ENCODE data around the gene TMEM81.

The TMEM81 gene

DNA sequence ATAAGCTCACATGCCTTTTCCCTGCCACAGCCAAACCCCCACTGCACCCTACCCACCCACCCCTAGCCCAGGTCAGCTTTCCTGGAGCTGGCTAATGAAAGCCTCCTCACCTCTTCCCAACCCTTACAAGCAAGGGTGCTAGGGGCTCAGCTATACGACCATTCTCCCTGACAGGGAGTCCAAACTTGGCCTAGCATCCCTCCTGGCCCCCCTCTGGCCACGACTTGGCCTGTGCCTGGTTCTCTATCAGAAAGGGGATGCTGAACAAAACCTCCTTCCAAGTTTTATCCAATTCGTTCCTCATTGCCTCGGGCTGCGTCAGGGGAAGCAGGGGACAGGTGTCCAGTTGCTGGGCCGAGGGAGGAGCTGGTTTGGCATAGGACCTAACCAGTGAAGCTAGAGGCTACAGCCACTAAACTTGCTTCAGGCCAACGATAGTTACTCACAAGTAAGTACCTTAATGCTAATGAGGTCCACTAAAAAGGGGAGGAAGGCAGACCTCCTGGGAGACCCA, 8.6 kb downstream of the TMEM81 start:
- no peak for DNase-seq

- DNase-seq = no peak
These were observed 9.7 kb downstream of the TMEM81 start for GRCh38 chr1:205074513-205074912.

GRCh38 chr1:205074084-205074483, 10.2 kb downstream of the TMEM81 start:
- no peak for DNase-seq

GRCh38 chr1:205073511-205073910, 10.7 kb downstream of the TMEM81 start:
- DNase-seq = no peak

DNA sequence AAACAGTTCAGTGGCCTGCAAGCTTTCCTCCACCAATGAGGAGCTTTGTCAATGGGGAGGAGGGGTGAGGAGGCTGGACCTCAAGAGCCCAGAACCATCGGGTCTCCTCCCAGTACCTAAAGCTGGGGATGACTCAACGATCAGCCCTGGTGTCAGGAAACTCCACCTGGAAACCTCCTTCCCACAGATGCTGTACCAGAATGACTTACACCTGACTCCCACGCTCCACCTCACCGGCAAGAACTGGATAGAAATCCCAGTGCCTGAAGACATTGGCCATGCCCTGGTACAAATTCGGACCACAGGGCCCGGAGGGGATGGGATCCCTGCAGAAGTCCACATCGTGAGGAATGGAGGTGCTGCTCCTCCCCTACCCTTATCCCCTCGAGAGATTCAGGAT, 11.4 kb downstream of the TMEM81 start:
- no peak for DNase-seq

GRCh38 chr1:205072286-205072685, 12.0 kb downstream of the TMEM81 start:
- DNase-seq = no peak

DNA sequence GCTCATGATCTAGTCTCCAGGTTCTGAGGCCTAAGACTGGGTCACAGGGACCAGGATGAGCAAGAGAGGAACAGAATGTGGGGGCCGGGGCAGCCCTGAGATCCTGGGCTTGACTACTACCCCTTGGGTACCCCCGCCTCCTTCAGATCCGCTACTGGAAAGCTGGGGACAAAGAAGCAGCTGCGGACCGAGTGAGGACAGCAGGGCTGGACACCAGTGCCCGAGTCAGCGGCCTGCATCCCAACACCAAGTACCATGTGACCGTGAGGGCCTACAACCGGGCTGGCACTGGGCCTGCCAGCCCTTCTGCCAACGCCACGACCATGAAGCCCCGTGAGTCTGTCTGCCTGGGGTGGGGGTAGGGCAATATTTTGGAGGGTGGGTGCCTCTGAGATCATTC, 12.5 kb downstream of the TMEM81 start:
- no peak for DNase-seq

- DNase-seq = no peak
These were observed 13.2 kb downstream of the TMEM81 start for GRCh38 chr1:205071028-205071409.

GRCh38 chr1:205069371-205070125, 14.7 kb downstream of the TMEM81 start:
- DNase-seq = no peak

DNA sequence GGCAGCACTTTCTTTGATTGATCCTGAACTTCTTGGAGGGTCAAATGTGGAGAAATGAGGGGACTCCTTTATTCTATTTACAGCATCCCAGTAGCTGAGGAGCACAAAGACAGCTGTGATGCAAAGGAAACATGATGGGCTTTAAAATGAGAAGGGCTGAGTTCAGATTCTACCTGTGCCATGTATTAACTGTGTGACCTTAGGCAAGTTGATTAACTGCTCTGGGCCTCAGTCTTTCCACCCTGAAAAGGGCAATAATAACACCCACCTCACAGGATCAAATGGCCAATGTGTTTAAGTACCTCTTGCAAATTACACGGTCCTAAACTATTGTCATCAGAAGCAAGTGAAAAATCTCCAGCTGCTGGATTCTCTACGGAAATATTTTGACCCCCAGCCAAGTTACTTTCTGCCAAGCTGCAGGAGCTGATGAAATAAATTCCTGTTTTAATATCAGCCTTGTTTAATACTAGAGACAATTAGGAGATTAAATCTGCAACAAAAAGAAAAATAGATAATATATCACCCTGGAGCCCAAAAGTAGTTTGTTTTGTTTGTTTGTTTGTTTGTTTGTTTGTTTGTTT, 15.7 kb downstream of the TMEM81 start:
- DNase-seq = no peak

DNA sequence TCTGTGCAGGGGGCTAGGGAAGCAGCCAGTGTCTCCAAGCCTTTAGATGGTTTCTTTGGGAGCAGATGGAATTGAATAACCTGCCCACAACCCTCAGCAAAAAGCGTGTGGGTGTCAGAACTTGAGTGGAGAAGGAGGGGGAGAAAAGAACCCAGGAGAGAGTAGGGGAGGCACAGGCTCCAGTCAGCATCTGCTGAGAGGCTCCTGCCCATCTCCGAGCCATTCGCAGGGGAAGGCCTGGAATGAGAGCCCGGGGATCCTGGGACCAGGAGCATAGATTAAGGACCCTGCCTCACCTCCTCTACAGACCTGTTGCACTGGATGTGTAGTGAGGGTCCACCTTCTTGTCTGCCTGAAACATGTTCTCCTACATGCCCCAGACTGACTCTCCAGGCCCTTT, 16.3 kb downstream of the TMEM81 start:
- no peak for DNase-seq

- DNase-seq = no peak
These were observed 17.2 kb downstream of the TMEM81 start for GRCh38 chr1:205067031-205067430.

DNA sequence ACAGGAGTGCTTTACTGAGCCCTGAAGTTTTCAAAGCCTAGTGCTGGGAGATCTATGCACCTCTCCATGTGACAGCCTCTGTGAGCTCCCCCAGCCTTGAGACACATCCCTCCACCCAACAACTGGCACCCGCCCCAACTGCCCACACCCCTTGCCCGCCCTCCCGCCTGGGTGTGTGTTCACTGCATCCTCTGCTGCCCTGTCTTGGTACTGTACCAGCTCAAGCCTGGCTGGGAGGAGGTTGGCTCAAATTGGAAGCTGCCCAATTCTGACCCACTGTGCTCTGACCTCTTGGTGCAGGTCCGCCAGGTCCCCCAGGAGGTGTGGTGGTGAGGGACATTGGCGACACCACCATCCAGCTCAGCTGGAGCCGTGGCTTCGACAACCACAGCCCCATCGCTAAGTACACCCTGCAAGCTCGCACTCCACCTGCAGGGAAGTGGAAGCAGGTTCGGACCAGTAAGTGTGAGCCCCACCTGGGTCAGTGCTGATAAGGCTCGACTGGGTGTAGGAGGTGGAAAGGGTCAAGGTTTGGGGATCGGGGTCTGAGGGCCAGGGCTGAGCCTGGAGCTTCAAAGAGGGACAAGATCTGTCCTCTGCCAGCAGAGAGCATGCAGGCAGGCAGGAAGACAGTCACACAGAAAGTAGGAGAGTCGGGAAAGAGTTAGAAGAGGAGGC, 18.0 kb downstream of the TMEM81 start:
- no peak for DNase-seq

- DNase-seq = no peak
These were observed 18.6 kb downstream of the TMEM81 start for GRCh38 chr1:205065666-205066065.

- DNase-seq = no peak
These were observed 19.4 kb downstream of the TMEM81 start for GRCh38 chr1:205064741-205065316.

DNA sequence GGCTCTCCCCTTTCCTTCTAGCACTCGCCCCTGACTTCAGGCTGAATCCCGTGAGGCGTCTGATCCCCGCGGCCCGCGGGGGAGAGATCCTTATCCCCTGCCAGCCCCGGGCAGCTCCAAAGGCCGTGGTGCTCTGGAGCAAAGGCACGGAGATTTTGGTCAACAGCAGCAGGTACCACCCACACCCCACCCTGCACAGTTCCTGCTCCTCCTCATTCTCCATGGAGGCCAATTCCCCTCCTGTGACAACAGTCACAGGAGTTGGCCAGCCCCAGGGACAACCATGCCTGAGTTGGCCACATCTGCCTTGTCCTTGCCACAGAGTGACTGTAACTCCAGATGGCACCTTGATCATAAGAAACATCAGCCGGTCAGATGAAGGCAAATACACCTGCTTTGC, 20.0 kb downstream of the TMEM81 start:
- DNase-seq = no peak

DNA sequence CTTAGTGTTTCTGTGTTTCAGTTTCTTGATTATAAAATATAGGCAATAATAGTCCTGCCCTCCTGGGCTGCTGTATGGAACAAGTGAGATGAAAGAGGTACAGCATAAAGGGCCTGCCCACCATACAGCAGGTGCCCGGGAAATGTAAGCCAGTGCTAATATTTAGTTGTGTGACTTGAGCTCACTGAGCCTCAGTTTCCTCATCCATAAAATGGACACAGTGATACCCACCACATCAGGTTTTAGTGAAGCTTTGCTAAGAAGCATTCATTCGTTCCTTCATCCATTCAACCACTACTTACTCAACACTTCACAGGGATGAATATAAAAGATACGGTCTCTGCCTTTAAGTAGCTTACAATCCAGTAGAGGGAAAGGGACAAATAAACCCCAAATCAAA, 21.4 kb downstream of the TMEM81 start:
- DNase-seq = no peak

- DNase-seq = no peak
These were observed 21.9 kb downstream of the TMEM81 start for GRCh38 chr1:205062319-205062718.

DNA sequence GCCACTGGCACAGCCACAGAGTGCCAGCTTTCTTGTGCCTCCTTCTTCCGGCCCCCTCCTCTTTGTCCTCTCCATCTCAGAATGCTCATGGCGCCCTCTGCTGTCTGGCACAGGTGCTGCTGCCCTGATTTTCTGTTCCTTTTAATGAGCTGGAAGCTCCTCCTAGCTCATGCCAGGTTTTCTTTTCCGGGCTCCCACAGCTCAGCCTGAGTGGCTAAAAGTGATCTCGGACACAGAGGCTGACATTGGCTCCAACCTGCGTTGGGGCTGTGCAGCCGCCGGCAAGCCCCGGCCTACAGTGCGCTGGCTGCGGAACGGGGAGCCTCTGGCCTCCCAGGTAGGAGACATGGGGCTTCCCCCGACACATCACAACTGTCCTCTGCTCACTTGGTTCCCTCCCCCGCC, 22.6 kb downstream of the TMEM81 start:
- peak; percentile 81 to 86 for DNase-seq

- no peak for DNase-seq
These were observed 23.0 kb downstream of the TMEM81 start for GRCh38 chr1:205061227-205061626.

GRCh38 chr1:205060746-205061145, 23.5 kb downstream of the TMEM81 start:
- no peak for DNase-seq

DNA sequence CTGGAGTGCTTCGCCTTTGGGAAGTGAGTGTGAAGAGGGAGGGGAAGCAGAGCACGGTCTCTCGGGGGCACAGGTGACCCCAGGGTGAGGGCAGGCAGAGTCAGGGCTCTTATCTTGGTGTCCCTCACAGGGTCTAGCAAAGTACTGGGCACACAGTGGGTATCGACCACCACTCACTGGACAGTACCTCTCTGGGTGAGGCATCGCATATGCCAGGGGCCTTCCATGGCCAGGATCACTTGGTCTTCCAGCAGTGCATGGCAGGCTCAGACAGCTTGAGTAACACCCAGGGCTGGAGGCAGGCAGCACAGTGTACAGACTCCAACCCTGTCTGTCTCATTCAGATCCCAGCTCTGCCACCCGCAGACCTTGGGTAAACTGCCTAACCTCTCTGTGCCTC, 24.6 kb downstream of the TMEM81 start:
- DNase-seq = no peak

DNA sequence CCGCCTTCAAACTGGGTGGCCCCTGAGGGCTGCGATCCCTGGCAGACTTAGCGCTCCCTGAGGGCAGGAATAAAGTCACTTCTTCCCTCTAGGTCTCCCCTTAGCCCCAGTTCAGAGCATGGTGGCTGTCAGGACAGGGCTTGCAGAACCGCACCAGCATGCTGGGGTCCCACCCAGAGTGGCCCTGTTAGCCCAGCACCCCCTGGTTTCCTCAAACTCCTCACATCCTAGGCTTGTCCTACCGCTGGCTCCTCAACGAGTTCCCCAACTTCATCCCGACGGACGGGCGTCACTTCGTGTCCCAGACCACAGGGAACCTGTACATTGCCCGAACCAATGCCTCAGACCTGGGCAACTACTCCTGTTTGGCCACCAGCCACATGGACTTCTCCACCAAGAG, 25.4 kb downstream of the TMEM81 start:
- no peak for DNase-seq
